Epithelial cell of esophagus (primary cell): ENCODE data around the gene PIAS4.
A peak's percentile ranks its signal among the peaks of the same experiment; 100 is the strongest.

Source experiments
- DNase-seq: peaks from one replicate; pipeline ENCODE4 v3.0.0; 2010; ENCODE audit warnings: low read depth
- H3K4me3 ChIP-seq: 2 replicates; pipeline ENCODE4 v1.5.1; 2011; ENCODE audit warnings: mild to moderate bottlenecking, low read length, control low read depth
- TF ChIP-seq, protein P1 (sequence below): IDR thresholded peaks from 2 replicates; pipeline ENCODE4 v1.5.1; 2011; ENCODE audit warnings: low read depth, mild to moderate bottlenecking, low read length, control low read depth, inconsistent platforms; ENCODE audit not compliant: insufficient read depth; ENCODE audit errors: missing control alignments

Gene PIAS4

DNA sequence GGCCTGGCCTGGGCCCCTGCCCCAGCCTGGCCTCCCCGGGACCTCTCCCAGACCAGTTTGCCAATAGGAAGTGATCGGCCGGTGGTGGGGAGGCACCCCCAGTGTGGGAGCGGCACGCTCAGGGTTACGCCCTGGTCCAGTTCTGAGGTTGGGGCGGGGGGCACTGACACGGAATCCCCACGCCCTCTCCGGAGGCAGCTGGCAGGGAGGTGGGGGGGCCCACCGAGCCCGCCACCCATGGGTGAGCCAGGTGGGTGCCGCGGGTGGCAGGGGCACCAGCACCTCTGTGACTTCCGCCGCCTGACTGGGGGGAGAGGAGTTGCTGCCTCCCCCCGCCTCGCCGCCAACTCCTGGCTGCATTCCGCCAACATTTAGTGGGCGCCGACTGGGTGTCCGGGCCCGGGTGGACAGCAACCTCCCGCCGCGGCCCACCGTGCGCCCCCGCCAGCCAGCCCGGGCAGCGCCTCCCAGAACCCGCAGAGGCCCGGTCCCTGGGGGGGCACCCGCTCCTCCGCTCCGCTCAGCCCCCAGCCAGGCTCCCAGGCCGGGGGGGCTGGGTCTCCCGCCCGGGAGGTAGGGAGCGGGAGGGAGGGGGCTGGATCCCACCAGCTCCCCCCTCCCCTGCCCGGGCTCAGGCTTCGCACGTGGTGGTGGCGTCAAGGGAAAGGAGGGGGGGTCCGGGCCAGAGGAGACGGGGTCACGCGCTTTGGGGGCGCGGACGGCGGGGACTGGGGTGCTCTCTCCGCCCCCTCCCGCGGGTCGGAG is 57.1 kb downstream of the PIAS4 start:
- DNase-seq: no peak
- H3K4me3 ChIP-seq: peak overlapping the region; percentile 73
- TF ChIP-seq, protein P1, sequence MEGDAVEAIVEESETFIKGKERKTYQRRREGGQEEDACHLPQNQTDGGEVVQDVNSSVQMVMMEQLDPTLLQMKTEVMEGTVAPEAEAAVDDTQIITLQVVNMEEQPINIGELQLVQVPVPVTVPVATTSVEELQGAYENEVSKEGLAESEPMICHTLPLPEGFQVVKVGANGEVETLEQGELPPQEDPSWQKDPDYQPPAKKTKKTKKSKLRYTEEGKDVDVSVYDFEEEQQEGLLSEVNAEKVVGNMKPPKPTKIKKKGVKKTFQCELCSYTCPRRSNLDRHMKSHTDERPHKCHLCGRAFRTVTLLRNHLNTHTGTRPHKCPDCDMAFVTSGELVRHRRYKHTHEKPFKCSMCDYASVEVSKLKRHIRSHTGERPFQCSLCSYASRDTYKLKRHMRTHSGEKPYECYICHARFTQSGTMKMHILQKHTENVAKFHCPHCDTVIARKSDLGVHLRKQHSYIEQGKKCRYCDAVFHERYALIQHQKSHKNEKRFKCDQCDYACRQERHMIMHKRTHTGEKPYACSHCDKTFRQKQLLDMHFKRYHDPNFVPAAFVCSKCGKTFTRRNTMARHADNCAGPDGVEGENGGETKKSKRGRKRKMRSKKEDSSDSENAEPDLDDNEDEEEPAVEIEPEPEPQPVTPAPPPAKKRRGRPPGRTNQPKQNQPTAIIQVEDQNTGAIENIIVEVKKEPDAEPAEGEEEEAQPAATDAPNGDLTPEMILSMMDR: no peak

DNA sequence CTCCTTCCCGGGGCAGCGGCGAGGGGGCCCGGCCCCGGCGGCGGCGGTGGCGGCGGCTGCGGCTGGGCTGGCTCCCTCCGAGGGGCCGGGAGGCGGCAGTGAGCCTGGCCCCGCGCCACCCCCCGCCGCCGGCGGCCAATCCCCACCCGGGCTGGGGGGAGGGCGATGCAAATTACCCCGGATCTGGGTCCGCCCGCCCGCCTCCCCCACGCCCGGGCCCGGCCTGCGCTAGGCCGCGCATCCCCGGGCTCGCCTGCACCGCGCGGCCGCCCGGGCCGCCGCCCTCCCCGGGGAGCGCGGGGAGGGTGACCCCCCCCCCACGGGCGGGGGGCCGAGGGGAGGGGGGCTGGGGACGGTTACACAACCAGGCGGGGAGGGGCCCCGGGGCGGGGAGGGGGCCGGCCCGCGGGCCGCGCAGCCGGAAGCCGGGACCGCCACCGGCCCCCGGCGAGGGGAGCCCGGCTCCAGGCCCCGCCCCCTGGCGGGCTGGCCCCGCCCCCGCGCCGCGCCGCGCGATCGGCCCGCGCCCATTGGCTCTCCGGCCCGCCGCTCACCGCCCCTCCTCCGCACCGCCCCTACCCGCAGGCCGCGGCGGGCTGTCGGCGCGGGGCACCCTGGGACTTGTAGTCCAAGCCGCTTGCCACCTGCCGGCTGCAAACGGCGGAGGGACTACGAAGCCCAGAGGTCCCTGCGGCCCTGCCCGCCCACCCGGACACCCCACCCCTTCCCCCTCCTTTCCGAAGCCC is 58.1 kb downstream of the PIAS4 start:
- DNase-seq: peak; percentile 98
- TF ChIP-seq, protein P1: no peak
- peak overlapping the region; percentile 68 for H3K4me3 ChIP-seq

DNA sequence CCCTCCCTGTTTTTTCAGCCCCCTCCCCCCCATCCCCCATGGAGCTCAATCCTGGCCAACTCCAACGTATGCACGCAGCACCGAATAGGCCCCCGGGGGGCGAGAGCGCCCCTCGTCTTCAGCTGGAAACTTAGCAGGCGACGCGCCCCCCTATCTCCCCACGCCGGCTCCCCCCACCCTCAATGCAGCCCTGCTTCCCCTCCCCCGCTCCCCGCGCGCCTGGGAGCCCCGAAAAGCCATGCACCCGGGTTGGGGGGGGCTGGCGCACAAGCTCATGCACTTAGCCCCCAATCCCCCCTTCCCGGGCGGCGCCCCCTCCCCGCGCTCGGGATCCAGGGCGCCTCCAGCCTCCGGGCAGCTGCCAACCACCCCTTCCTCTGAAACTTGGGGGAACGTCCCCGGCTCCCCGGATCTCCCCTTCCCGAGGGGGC is 58.7 kb downstream of the PIAS4 start:
- DNase-seq: no peak
- TF ChIP-seq, protein P1: no peak
- H3K4me3 ChIP-seq: peak overlapping the region; percentile 68

- peak; percentile 74 for DNase-seq
- H3K4me3 ChIP-seq: peak within 1 kb of the TSS; percentile 68
- TF ChIP-seq, protein P1: no peak
Measured at GRCh38 chr19:4066682-4067395, 59.3 kb downstream of the PIAS4 start, which contains the start of gene ZBTB7A. TSS of gene ZBTB7A (minus strand) at chr19:4066899. CDS start at chr19:4055232, 11,667 bp downstream.

GRCh38 chr19:4067396-4068046 is 60.0 kb downstream of the PIAS4 start:
- H3K4me3 ChIP-seq: peak overlapping the region; percentile 68
- DNase-seq: no peak
- TF ChIP-seq, protein P1: no peak

DNA sequence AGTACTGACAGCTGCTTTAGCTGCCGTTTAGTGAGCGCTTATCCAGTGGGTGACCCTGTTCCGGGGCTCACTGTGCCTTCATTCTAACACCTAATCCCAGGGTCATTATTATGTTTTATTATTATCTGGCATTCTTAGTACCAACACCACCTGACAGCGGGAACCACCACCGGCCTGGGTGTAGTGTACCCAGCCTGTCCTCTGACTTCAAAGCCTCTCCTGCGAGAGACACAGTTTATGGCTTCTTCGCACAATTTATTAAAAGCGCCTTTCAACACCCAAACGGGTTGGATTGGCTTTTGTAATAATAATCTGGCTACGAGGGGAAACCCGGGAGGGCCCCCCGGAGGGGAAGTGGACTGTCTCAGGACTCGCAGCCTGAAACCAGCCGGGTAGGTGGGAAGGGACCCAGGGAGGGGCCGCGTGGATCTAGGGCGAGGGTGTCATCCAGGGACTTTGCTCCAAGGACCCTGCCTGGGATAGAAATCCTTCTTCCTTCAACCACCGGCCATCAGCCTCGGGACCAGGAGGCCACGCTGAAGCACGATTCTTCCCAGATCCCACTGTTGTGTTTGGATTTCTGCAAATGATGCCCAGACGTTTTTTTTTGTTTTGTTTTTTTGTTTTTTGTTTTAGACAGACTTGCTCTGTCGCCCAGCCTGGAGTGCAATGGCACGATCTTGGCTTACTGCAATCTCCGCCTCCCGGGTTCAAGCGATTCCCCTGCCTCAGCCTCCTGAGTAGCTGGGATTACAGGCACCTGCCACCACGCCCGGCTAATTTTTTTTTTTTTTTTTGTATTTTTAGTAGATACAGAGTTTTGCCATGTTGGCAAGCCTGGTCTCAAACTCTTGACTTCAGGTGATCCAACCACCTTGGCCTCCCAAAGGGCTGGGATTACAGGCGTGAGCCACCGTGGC is 60.8 kb downstream of the PIAS4 start:
- TF ChIP-seq, protein P1: no peak
- DNase-seq: no peak
- peak overlapping the region; percentile 68 for H3K4me3 ChIP-seq
